GM12878 (cell line): ENCODE measurements around the gene OPCML. TPM values are rescaled to one million over a fixed set of nuclear protein-coding genes. Genes with fewer than 3 reads are reported as not detected.

Source experiments
- ATAC-seq: fragments of 200-7000 bp; cut with Tn5 transposase; 3 replicates; pipeline ENCODE4 v1.9.1; 2020; ENCODE audit warnings: mild to moderate bottlenecking, moderate library complexity
- BruUV-seq: library from RNA; stranded (reverse); fragments of 400-500 nt; replicated peaks from 2 replicates; lab custom pipeline; 2021; lab: Mats Ljungman, UMichigan
- CTCF ChIA-PET: fragments of 300-600 bp; sonication (Branson Sonifier 250); formaldehyde crosslinking; extraction: SDS; loops from one replicate; lab custom pipeline; 2021; ENCODE audit warnings: inconsistent platforms; lab: Yijun Ruan, JAX
- POLR2A ChIA-PET: fragments of 350-600 bp; formaldehyde crosslinking; extraction: SDS; loops from one replicate; lab custom pipeline; 2021; ENCODE audit warnings: inconsistent platforms; lab: Charles Lee
- RAD21 ChIA-PET: fragments of 300-600 bp; sonication (Branson Sonifier 250); formaldehyde crosslinking; loops from one replicate; lab custom pipeline; 2023; ENCODE audit warnings: antibody characterized with exemption; ENCODE audit not compliant: unreplicated experiment; lab: Charles Lee
- SMC1A ChIA-PET: fragments of 300-600 bp; sonication (Branson Sonifier 250); formaldehyde crosslinking; loops from one replicate; lab custom pipeline; 2023; ENCODE audit not compliant: unreplicated experiment, uncharacterized antibody; lab: Charles Lee
- DNase-seq: peaks from one replicate; pipeline ENCODE4 v3.0.0-alpha.2; 2011; ENCODE audit warnings: low read depth, low spot score
- FAIRE-seq: peaks from 3 replicates; lab custom pipeline; 2011; peaks lifted over from hg19 to GRCh38; lab: Jason Lieb, UNC
- H2AFZ ChIP-seq: 2 replicates; pipeline ENCODE4 v1.6.0; 2011; ENCODE audit warnings: low read depth, low read length, control low read depth; ENCODE audit not compliant: control insufficient read depth
- H3K27ac ChIP-seq: 2 replicates; pipeline ENCODE4 v1.5.1; 2011; ENCODE audit warnings: control low read depth; ENCODE audit not compliant: control insufficient read depth, insufficient read depth
- H3K27me3 ChIP-seq, 2 experiments: replicated peaks in 1 of 2; 2 replicates each; pipeline versions ENCODE4 v1.6.0 to v1.6.1; 2011; ENCODE audit warnings: low read length in 1 of 2; ENCODE audit not compliant: control insufficient read depth in 2 of 2, insufficient read depth in 2 of 2
- H3K36me3 ChIP-seq, 2 experiments: 2 replicates each; pipeline ENCODE4 v1.5.1; 2011; ENCODE audit warnings: low read length in 1 of 2; ENCODE audit not compliant: control insufficient read depth in 2 of 2, insufficient read depth in 2 of 2
- H3K4me1 ChIP-seq: 2 replicates; pipeline ENCODE4 v1.6.1; 2011; ENCODE audit warnings: mild to moderate bottlenecking, low read length, moderate library complexity, mixed read lengths; ENCODE audit not compliant: control insufficient read depth, insufficient read depth
- H3K4me2 ChIP-seq: 2 replicates; pipeline ENCODE4 v1.6.0; 2011; ENCODE audit warnings: control low read depth; ENCODE audit not compliant: control insufficient read depth, insufficient read depth
- H3K4me3 ChIP-seq: fragments of 200-600 bp; sonication (generic); 2 replicates; pipeline ENCODE4 v1.5.1; 2016
- H3K79me2 ChIP-seq: 2 replicates; pipeline ENCODE4 v1.6.0; 2011; ENCODE audit warnings: low read length; ENCODE audit not compliant: control insufficient read depth, insufficient read depth
- H3K9ac ChIP-seq: 2 replicates; pipeline ENCODE4 v1.8.0; 2011; ENCODE audit warnings: low read length, control low read depth, mixed read lengths; ENCODE audit not compliant: control insufficient read depth, insufficient read depth
- H3K9me3 ChIP-seq: replicated peaks from 3 replicates; pipeline ENCODE4 v1.5.1; 2011; ENCODE audit warnings: mild to moderate bottlenecking, low read length; ENCODE audit not compliant: control insufficient read depth, insufficient read depth
- H4K20me1 ChIP-seq: 2 replicates; pipeline ENCODE4 v1.6.0; 2011; ENCODE audit not compliant: control insufficient read depth, insufficient read depth
- BMI1 ChIP-seq: fragments of 450-650 bp; IDR thresholded peaks from 2 replicates; pipeline ENCODE4 v1.6.1; 2016; ENCODE audit warnings: mild to moderate bottlenecking, moderate library complexity, borderline replicate concordance
- CHD1 ChIP-seq: IDR thresholded peaks from 2 replicates; pipeline ENCODE4 v1.6.1; 2012; ENCODE audit warnings: low read depth, low read length, improper control_type of control experiment
- CREM ChIP-seq: IDR thresholded peaks from 2 replicates; pipeline ENCODE4 v1.6.1; 2014; ENCODE audit warnings: antibody characterized with exemption, low read depth
- CTCF ChIP-seq, 3 experiments: IDR thresholded peaks in 2 of 3; conservative IDR thresholded peaks in 1 of 3; 2 replicates each; pipeline ENCODE4 v1.5.1; 2011; ENCODE audit warnings: low read depth in 3 of 3, low read length in 3 of 3, mild to moderate bottlenecking in 3 of 3, control low read depth in 2 of 3, moderate library complexity in 2 of 3, inconsistent platforms in 1 of 3, mixed read lengths in 1 of 3; ENCODE audit not compliant: control insufficient read depth in 2 of 3, insufficient read depth in 1 of 3; ENCODE audit errors: extremely low read depth in 1 of 3
- E4F1 ChIP-seq: fragments of 450-650 bp; IDR thresholded peaks from 2 replicates; pipeline ENCODE4 v1.6.1; 2018; ENCODE audit warnings: borderline replicate concordance, mild to moderate bottlenecking; ENCODE audit not compliant: partially characterized antibody
- EED ChIP-seq: sonication (generic); IDR thresholded peaks from 2 replicates; pipeline ENCODE4 v1.6.1; 2016; ENCODE audit warnings: antibody characterized with exemption, low read depth
- NFYA ChIP-seq: IDR thresholded peaks from 2 replicates; pipeline ENCODE4 v1.6.1; 2011; ENCODE audit warnings: low read depth, mild to moderate bottlenecking, low read length, improper control_type of control experiment, borderline replicate concordance
- PAX5 ChIP-seq: IDR thresholded peaks from 2 replicates; pipeline ENCODE4 v1.6.1; 2011; ENCODE audit warnings: low read depth, low read length, borderline replicate concordance
- PAX8 ChIP-seq: fragments of 450-650 bp; IDR thresholded peaks from 2 replicates; pipeline ENCODE4 v1.6.1; 2017; ENCODE audit warnings: mild to moderate bottlenecking, moderate library complexity
- PKNOX1 ChIP-seq: fragments of 450-650 bp; IDR thresholded peaks from 2 replicates; pipeline ENCODE4 v1.6.1; 2016; ENCODE audit warnings: mild to moderate bottlenecking
- RBBP5 ChIP-seq: fragments of 200-600 bp; sonication (generic); conservative IDR thresholded peaks from 2 replicates; pipeline ENCODE4 v1.6.1; 2016
- RUNX3 ChIP-seq: IDR thresholded peaks from 2 replicates; pipeline ENCODE4 v1.6.1; 2012; ENCODE audit warnings: low read length, inconsistent platforms
- STAT3 ChIP-seq: IDR thresholded peaks from 2 replicates; pipeline ENCODE4 v1.6.1; 2011; ENCODE audit warnings: low read depth, low read length, improper control_type of control experiment
- ZBTB11 ChIP-seq: fragments of 450-650 bp; formaldehyde crosslinking; IDR thresholded peaks from 2 replicates; pipeline ENCODE4 v1.5.0; 2022; ENCODE audit warnings: mild to moderate bottlenecking, missing genetic modification characterization
- WGBS: methylation state at CpG from one replicate; pipeline ENCODE4 v1.1.6; 2016; ENCODE audit warnings: low lambda C conversion rate; ENCODE audit not compliant: insufficient replicate concordance, insufficient coverage; ENCODE audit errors: missing lambda C conversion rate; 5-methylcytosine and 5-hydroxymethylcytosine counted together
- in situ Hi-C: fragments of 300-500 bp; cut with MboI; formaldehyde crosslinking; loops from 9 replicates; pipeline ENCODE4 v1.14.3; 2018; ENCODE audit warnings: mixed read lengths
- intact Hi-C: fragments of 100-400 bp; cut with micrococcal nuclease; formaldehyde crosslinking; loops from one replicate; pipeline ENCODE4 v1.14.2; 2022; ENCODE audit not compliant: unreplicated experiment
- polyA plus RNA-seq, 11 experiments: library from polyadenylated mRNA; depleted of rRNA in 4 of 11; unstranded in 6 of 11; stranded (reverse) in 5 of 11; fragments of >200 nt; fragmentation: Nextera tagmentation in 4 of 11; fragmentation: Illumina TruSeq in 1 of 11; extraction: Ambion mirVana in 4 of 11; extraction: Trizol in 1 of 11; gene quantifications; 1 replicate in 1 of 11; 2 replicates in 10 of 11; pipeline versions ENCODE4 v1.2.1 to v1.2.3, GENCODE V29; 2011 to 2016; ENCODE audit warnings: inconsistent platforms in 2 of 11, missing spikeins in 2 of 11, low read depth in 1 of 11
- total RNA-seq, 4 experiments: library from RNA; depleted of rRNA in 3 of 4; stranded (reverse); fragments of >200 nt in 3 of 4; fragmentation: Illumina TruSeq in 1 of 4; extraction: Trizol in 1 of 4; gene quantifications; 2 replicates each; pipeline versions ENCODE4 v1.2.1 to v1.2.3, GENCODE V29; 2013 to 2021

Gene OPCML
- total and polyA plus RNA-seq, 10 of the 15 experiments (the other 5 are each of a cell fraction or from before 2014, with no cell fraction given) = 0.84 TPM; not detected in 9

- TF ChIP-seq NFYA = no peak
These were observed 408.5 kb downstream of the OPCML start (continued) for GRCh38 chr11:133123796-133124195.

- DNase-seq (no peak), FAIRE-seq (no peak), ATAC-seq (no peak)
- Histone ChIP-seq H3K9ac (no peak overlapping the region), H3K79me2 (no peaks in the 10 kb centered on the region), H3K9me3 (no peaks in the 10 kb centered on the region), H2AFZ (no peak overlapping the region), H3K27ac (no peak overlapping the region), H3K27me3 (peaks cover 2 to 3% of the 10 kb centered on the region in 2 experiments; a peak in 3 of 4 replicates), H3K36me3 (no peaks in the 10 kb centered on the region), H4K20me1 (no peaks in the 10 kb centered on the region), H3K4me2 (no peak overlapping the region), H3K4me1 (no peaks in the 10 kb centered on the region), H3K4me3 (no peak overlapping the region)
- in situ Hi-C loops (no loop called here), intact Hi-C loops (no loop called here)
- no TSS peak for BruUV-seq
- ChIA-PET POLR2A (no interaction called here), SMC1A (no interaction called here), RAD21 (no interaction called here), CTCF (interaction anchor here (1.5 kb wide), 1 partner anchor 11 kb away, joined by 4 read pairs; no protein-coding TSS in a partner anchor)
- 12% methylated on average over 7 of the region's 7 CpGs for WGBS
- TF ChIP-seq CREM = no peak
- no peak for TF ChIP-seq RUNX3
- TF ChIP-seq PAX8 = no peak
- TF ChIP-seq PAX5 = no peak
- TF ChIP-seq EED = no peak
- TF ChIP-seq PKNOX1 = no peak
- no peak for TF ChIP-seq STAT3
- TF ChIP-seq RBBP5 = no peak
- no peak for TF ChIP-seq CTCF (IDR thresholded peaks at IDR 0.05 in 2 of 3, conservative IDR thresholded peaks at IDR 0.05 in 1 of 3; ENCODE audit: control insufficient read depth in 2 of 3, extremely low read depth in 1 of 3, insufficient read depth in 1 of 3, low read depth in 3 of 3, low read length in 3 of 3)
- no peak for TF ChIP-seq BMI1
- no peak for TF ChIP-seq E4F1
- TF ChIP-seq CHD1 = no peak
- TF ChIP-seq ZBTB11 = no peak
These were observed 408.9 kb downstream of the OPCML start for GRCh38 chr11:133123366-133123765.
